HEK293 (cell line): Measurements from ENCODE around the gene RHOG.
"Not testable (repeated sequence)": the region's sequence is repeated elsewhere in the genome, so short reads cannot be mapped to it uniquely, and the experiment has no call there.

Experiments used
- CTCF ChIA-PET: fragments of 350-600 bp; formaldehyde crosslinking; extraction: SDS; loops from one replicate; lab custom pipeline; 2021; ENCODE audit warnings: antibody characterized with exemption; lab: Yijun Ruan, JAX
- POLR2A ChIA-PET: fragments of 300-600 bp; formaldehyde crosslinking; extraction: SDS; loops from one replicate; lab custom pipeline; 2020; ENCODE audit warnings: antibody characterized with exemption, inconsistent platforms; lab: Yijun Ruan, JAX
- H3K27ac ChIP-seq: fragments of 200-500 bp; sonication (Bioruptor generic); 2 replicates; pipeline ENCODE4 v1.5.1; 2014; ENCODE audit warnings: low read depth, low read length, control low read depth, inconsistent platforms; ENCODE audit errors: extremely low read depth
- H3K36me3 ChIP-seq, 2 experiments: fragments of 200-500 bp in 1 of 2; sonication (Bioruptor generic) in 1 of 2; 1 replicate in 1 of 2; 2 replicates in 1 of 2; pipeline ENCODE4 v1.5.1; 2014 to 2017; ENCODE audit warnings: inconsistent platforms in 2 of 2, low read length in 2 of 2; ENCODE audit not compliant: control insufficient read depth in 2 of 2, insufficient read depth in 1 of 2
- H3K4me1 ChIP-seq: fragments of 200-500 bp; sonication (Bioruptor generic); 2 replicates; pipeline ENCODE4 v1.5.1; 2014; ENCODE audit warnings: mild to moderate bottlenecking, low read length, inconsistent platforms; ENCODE audit not compliant: control insufficient read depth, insufficient read depth
- H3K4me3 ChIP-seq: 2 replicates; pipeline ENCODE4 v1.5.1; 2011; ENCODE audit warnings: low read depth, mild to moderate bottlenecking, control low read depth, low read length, moderate library complexity
- H3K9me3 ChIP-seq: fragments of 200-500 bp; sonication (Bioruptor generic); 2 replicates; pipeline ENCODE4 v1.5.1; 2014; ENCODE audit warnings: low read depth, low read length, inconsistent platforms; ENCODE audit not compliant: control insufficient read depth, insufficient read depth
- GFI1B ChIP-seq: fragments of 450-650 bp; formaldehyde crosslinking; IDR thresholded peaks from 2 replicates; pipeline ENCODE4 v1.5.1; 2016; ENCODE audit warnings: missing biosample characterization, missing genetic modification characterization
- KLF1 ChIP-seq: fragments of 450-650 bp; formaldehyde crosslinking; IDR thresholded peaks from 2 replicates; pipeline ENCODE4 v1.5.1; 2016; ENCODE audit warnings: missing biosample characterization, missing genetic modification characterization
- REPIN1 ChIP-seq: fragments of 450-650 bp; formaldehyde crosslinking; IDR thresholded peaks from 2 replicates; pipeline ENCODE4 v1.5.1; 2017; ENCODE audit warnings: missing biosample characterization, missing genetic modification characterization, low read depth
- SP2 ChIP-seq: fragments of 450-650 bp; formaldehyde crosslinking; IDR thresholded peaks from 2 replicates; pipeline ENCODE4 v1.5.1; 2016; ENCODE audit warnings: missing biosample characterization, missing genetic modification characterization
- TCF7L2 ChIP-seq: IDR thresholded peaks from 2 replicates; pipeline ENCODE4 v1.6.1; 2011; ENCODE audit warnings: low read depth, mild to moderate bottlenecking, inconsistent platforms, low read length, moderate library complexity, borderline replicate concordance
- YY2 ChIP-seq: fragments of 450-650 bp; formaldehyde crosslinking; IDR thresholded peaks from 2 replicates; pipeline ENCODE4 v1.5.1; 2016; ENCODE audit warnings: missing biosample characterization, missing genetic modification characterization
- ZBTB20 ChIP-seq: fragments of 450-650 bp; formaldehyde crosslinking; IDR thresholded peaks from 2 replicates; pipeline ENCODE4 v1.5.1; 2016; ENCODE audit warnings: missing biosample characterization, missing genetic modification characterization
- ZEB2 ChIP-seq: fragments of 450-650 bp; formaldehyde crosslinking; IDR thresholded peaks from 2 replicates; pipeline ENCODE4 v1.5.1; 2016; ENCODE audit warnings: missing biosample characterization, missing genetic modification characterization
- ZNF2 ChIP-seq: fragments of 450-650 bp; formaldehyde crosslinking; IDR thresholded peaks from 2 replicates; pipeline ENCODE4 v1.5.1; 2016; ENCODE audit warnings: missing biosample characterization, missing genetic modification characterization
- ZNF23 ChIP-seq: fragments of 450-650 bp; formaldehyde crosslinking; IDR thresholded peaks from 2 replicates; pipeline ENCODE4 v1.5.1; 2016; ENCODE audit warnings: missing biosample characterization, missing genetic modification characterization, borderline replicate concordance
- ZNF248 ChIP-seq: fragments of 450-650 bp; formaldehyde crosslinking; IDR thresholded peaks from 2 replicates; pipeline ENCODE4 v1.5.1; 2017; ENCODE audit warnings: missing biosample characterization, missing genetic modification characterization
- ZNF292 ChIP-seq: fragments of 450-650 bp; formaldehyde crosslinking; IDR thresholded peaks from 2 replicates; pipeline ENCODE4 v1.5.1; 2016; ENCODE audit warnings: low read depth, missing biosample characterization, missing genetic modification characterization, borderline replicate concordance
- ZNF404 ChIP-seq: fragments of 450-650 bp; formaldehyde crosslinking; IDR thresholded peaks from 2 replicates; pipeline ENCODE4 v1.5.1; 2017; ENCODE audit warnings: missing biosample characterization, missing genetic modification characterization
- ZNF433 ChIP-seq: fragments of 450-650 bp; formaldehyde crosslinking; IDR thresholded peaks from 2 replicates; pipeline ENCODE4 v1.5.1; 2016; ENCODE audit warnings: missing biosample characterization, missing genetic modification characterization, low read depth
- ZNF521 ChIP-seq: fragments of 450-650 bp; formaldehyde crosslinking; IDR thresholded peaks from 2 replicates; pipeline ENCODE4 v1.5.1; 2017; ENCODE audit warnings: missing biosample characterization, mild to moderate bottlenecking, missing genetic modification characterization
- ZNF548 ChIP-seq: fragments of 450-650 bp; formaldehyde crosslinking; IDR thresholded peaks from 2 replicates; pipeline ENCODE4 v1.5.1; 2016; ENCODE audit warnings: missing biosample characterization, missing genetic modification characterization
- ZNF560 ChIP-seq: fragments of 450-650 bp; formaldehyde crosslinking; IDR thresholded peaks from 2 replicates; pipeline ENCODE4 v1.5.1; 2017; ENCODE audit warnings: missing biosample characterization, missing genetic modification characterization, borderline replicate concordance
- ZNF596 ChIP-seq: fragments of 450-650 bp; IDR thresholded peaks from 2 replicates; pipeline ENCODE4 v1.5.0; 2018; ENCODE audit warnings: missing biosample characterization, mild to moderate bottlenecking, missing genetic modification characterization, moderate library complexity
- ZNF610 ChIP-seq: fragments of 450-650 bp; formaldehyde crosslinking; IDR thresholded peaks from 2 replicates; pipeline ENCODE4 v1.5.1; 2016; ENCODE audit warnings: missing biosample characterization, missing genetic modification characterization, borderline replicate concordance
- ZSCAN30 ChIP-seq: fragments of 450-650 bp; IDR thresholded peaks from 2 replicates; pipeline ENCODE4 v1.5.1; 2018; ENCODE audit warnings: missing biosample characterization, mild to moderate bottlenecking, missing genetic modification characterization, moderate library complexity
- TF ChIP-seq, protein P1 (sequence below): fragments of 450-650 bp; formaldehyde crosslinking; IDR thresholded peaks from 2 replicates; pipeline ENCODE4 v1.5.1; 2017; ENCODE audit warnings: missing biosample characterization, missing genetic modification characterization
- TF ChIP-seq, protein P2 (sequence below): fragments of 450-650 bp; formaldehyde crosslinking; IDR thresholded peaks from 2 replicates; pipeline ENCODE4 v1.5.1; 2016; ENCODE audit warnings: missing biosample characterization, missing genetic modification characterization
- TF ChIP-seq, protein P3 (sequence below): fragments of 450-650 bp; formaldehyde crosslinking; IDR thresholded peaks from 2 replicates; pipeline ENCODE4 v1.5.1; 2017; ENCODE audit warnings: missing biosample characterization, missing genetic modification characterization
- TF ChIP-seq, protein P4 (sequence below): fragments of 450-650 bp; formaldehyde crosslinking; IDR thresholded peaks from 2 replicates; pipeline ENCODE4 v1.5.1; 2017; ENCODE audit warnings: missing biosample characterization, mild to moderate bottlenecking, missing genetic modification characterization, moderate library complexity

RHOG gene

DNA sequence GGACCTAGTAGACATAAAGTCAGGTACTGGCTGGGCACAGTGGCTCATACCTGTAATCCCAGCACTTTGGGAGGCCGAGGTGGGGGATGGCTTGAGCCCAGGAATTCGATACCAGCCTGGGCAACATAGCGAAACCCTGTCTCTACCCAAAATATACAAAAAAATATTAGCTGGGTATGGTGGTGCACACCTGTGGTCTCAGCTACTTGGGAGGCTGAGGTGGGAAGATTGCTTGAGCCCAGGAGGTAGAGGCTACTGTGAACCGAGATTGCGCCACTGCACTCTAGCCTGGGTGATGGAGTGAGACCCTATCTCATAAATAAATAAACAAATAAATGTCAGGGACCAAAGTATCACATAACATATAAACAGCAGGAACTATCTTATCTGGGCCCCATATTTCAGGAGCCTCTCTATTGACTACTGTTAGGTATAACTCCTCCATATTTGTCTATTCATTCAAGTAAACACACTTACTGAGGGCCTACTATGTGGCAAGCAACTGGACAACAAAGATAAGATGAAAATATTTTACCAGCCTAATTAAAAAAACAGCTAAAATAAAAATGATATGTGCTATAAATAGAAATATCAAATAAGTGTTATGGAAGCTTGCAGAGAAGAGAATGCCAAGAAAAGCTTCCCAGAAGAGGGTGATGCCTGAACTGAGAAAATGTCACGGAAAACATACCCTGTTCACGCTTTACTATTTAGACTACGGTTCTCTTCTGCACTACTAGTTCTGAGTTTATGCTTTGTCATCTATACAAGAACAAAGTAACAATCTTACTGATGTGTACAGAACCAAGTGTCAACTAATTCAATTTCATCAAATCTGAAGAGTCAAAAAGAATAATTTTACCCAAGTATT is 45.4 kb downstream of the RHOG start:
- no peaks in the 10 kb centered on the region for H3K4me1 ChIP-seq
- H3K4me3 ChIP-seq: peak overlapping the region; percentile 68; the same call in 1 of the 2 replicates
- CTCF ChIA-PET: interaction anchor here (0.6 to 3.0 kb wide), 6 partner anchors 12 to 328 kb away, joined by 3 to 14 read pairs (median 4); partner anchors contain the start of gene PGAP2
- POLR2A ChIA-PET: interaction anchor here (0.7 to 1.2 kb wide), 2 partner anchors 7 to 10 kb away, joined by 3 to 4 read pairs; no protein-coding TSS in a partner anchor
- H3K9me3 ChIP-seq: no peaks in the 10 kb centered on the region
- peaks cover 16 to 39% of the 10 kb centered on the region in 2 experiments; a peak in 2 of 3 replicates for H3K36me3 ChIP-seq
- no peak for TF ChIP-seq REPIN1 (tag by site-specific recombination)
- no peak for TF ChIP-seq ZSCAN30 (tag by site-specific recombination)
- no peak for TF ChIP-seq ZNF548 (tag by site-specific recombination)
- no peak for TF ChIP-seq ZNF433
- TF ChIP-seq ZBTB20: no peak
- no peak for TF ChIP-seq ZNF521 (tag by site-specific recombination)
- TF ChIP-seq, protein P1, sequence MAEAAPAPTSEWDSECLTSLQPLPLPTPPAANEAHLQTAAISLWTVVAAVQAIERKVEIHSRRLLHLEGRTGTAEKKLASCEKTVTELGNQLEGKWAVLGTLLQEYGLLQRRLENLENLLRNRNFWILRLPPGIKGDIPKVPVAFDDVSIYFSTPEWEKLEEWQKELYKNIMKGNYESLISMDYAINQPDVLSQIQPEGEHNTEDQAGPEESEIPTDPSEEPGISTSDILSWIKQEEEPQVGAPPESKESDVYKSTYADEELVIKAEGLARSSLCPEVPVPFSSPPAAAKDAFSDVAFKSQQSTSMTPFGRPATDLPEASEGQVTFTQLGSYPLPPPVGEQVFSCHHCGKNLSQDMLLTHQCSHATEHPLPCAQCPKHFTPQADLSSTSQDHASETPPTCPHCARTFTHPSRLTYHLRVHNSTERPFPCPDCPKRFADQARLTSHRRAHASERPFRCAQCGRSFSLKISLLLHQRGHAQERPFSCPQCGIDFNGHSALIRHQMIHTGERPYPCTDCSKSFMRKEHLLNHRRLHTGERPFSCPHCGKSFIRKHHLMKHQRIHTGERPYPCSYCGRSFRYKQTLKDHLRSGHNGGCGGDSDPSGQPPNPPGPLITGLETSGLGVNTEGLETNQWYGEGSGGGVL (tag by site-specific recombination): no peak
- no peak for TF ChIP-seq ZNF23 (tag by site-specific recombination)
- no peak for TF ChIP-seq ZNF292
- TF ChIP-seq SP2 (tag by site-specific recombination): no peak
- TF ChIP-seq ZNF2 (tag by site-specific recombination): no peak
- TF ChIP-seq KLF1 (tag by site-specific recombination): no peak
- no peak for TF ChIP-seq TCF7L2
- no peak for TF ChIP-seq GFI1B (tag by site-specific recombination)
- no peak for TF ChIP-seq YY2 (tag by site-specific recombination)
- TF ChIP-seq ZNF610 (tag by site-specific recombination): no peak
- TF ChIP-seq ZEB2 (tag by site-specific recombination): no peak
- TF ChIP-seq, protein P2, sequence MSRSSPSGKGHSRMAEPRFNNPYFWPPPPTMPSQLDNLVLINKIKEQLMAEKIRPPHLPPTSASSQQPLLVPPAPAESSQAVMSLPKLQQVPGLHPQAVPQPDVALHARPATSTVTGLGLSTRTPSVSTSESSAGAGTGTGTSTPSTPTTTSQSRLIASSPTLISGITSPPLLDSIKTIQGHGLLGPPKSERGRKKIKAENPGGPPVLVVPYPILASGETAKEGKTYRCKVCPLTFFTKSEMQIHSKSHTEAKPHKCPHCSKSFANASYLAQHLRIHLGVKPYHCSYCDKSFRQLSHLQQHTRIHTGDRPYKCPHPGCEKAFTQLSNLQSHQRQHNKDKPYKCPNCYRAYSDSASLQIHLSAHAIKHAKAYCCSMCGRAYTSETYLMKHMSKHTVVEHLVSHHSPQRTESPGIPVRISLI (tag by site-specific recombination): no peak
- H3K27ac ChIP-seq: no peak overlapping the region

DNA sequence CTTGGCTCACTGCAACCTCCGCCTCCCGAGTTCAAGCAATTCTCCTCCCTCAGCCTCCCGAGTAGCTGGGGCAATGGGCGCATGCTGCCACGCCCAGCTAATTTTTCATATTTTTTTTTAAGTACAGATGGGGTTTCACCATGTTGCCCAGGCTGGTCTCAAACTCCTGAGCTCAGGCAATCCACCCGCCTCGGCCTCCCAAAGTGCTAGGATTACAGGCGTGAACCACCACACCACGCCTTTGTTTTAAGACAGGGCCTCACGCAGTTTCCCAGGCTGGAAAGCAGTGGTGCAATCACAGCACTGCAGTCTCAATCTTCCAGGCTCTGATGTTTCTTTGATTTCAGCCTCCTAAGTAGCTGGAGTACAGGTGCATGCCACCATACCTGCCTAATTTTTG is 46.4 kb downstream of the RHOG start:
- peaks cover 16 to 46% of the 10 kb centered on the region in 2 experiments; a peak in 2 of 3 replicates for H3K36me3 ChIP-seq
- H3K4me3 ChIP-seq, POLR2A ChIA-PET, H3K27ac ChIP-seq, H3K4me1 ChIP-seq, H3K9me3 ChIP-seq: not testable (repeated sequence)
- CTCF ChIA-PET: interaction anchor here (0.7 to 3.0 kb wide), 4 partner anchors 13 to 279 kb away, joined by 3 to 13 read pairs (median 3); partner anchors contain the start of gene PGAP2

DNA sequence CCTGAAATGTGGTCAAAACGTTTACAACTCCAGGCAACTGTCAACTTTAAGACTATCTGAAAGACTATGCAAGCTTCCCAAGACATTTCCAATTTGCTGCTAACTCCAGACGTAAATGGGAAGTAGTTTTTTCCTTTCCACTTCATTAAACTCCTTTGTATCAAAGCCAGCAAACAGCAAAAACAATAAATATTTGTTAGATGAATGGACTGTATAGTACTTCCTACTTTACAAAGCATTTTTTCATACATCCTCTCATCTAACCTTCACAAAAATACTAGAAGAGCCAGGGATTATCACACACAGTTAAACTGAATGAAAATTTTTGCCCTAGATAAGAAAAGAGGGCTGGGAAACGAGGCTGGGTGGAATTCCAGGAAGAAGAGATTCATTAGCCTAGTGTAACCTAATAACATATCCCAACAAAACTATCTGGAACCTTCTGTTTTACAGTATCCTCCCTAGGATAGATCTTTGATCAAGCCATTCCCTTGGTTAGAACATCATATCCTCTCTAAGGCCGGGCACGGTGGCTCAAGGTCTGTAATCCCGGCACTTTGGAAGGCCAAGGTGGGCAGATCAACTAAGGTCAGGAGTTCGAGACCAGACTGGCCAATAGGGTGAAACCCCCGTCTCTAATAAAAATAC is 53.9 kb downstream of the RHOG start:
- POLR2A ChIA-PET: interaction anchor here (1.5 kb wide), 1 partner anchor 9 kb away, joined by 4 read pairs; no protein-coding TSS in a partner anchor
- TF ChIP-seq ZNF560 (tag by site-specific recombination) (no peak), ZNF404 (tag by site-specific recombination) (no peak), ZNF596 (tag by site-specific recombination) (no peak), ZNF248 (no peak)
- TF ChIP-seq, protein P3, sequence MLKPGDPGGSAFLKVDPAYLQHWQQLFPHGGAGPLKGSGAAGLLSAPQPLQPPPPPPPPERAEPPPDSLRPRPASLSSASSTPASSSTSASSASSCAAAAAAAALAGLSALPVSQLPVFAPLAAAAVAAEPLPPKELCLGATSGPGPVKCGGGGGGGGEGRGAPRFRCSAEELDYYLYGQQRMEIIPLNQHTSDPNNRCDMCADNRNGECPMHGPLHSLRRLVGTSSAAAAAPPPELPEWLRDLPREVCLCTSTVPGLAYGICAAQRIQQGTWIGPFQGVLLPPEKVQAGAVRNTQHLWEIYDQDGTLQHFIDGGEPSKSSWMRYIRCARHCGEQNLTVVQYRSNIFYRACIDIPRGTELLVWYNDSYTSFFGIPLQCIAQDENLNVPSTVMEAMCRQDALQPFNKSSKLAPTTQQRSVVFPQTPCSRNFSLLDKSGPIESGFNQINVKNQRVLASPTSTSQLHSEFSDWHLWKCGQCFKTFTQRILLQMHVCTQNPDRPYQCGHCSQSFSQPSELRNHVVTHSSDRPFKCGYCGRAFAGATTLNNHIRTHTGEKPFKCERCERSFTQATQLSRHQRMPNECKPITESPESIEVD (tag by site-specific recombination): peak; percentile 74
- TF ChIP-seq, protein P4, sequence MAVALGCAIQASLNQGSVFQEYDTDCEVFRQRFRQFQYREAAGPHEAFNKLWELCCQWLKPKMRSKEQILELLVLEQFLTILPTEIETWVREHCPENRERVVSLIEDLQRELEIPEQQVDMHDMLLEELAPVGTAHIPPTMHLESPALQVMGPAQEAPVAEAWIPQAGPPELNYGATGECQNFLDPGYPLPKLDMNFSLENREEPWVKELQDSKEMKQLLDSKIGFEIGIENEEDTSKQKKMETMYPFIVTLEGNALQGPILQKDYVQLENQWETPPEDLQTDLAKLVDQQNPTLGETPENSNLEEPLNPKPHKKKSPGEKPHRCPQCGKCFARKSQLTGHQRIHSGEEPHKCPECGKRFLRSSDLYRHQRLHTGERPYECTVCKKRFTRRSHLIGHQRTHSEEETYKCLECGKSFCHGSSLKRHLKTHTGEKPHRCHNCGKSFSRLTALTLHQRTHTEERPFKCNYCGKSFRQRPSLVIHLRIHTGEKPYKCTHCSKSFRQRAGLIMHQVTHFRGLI (tag by site-specific recombination): no peak
- TF ChIP-seq, all 188 proteins: peak for 1
- H3K9me3 ChIP-seq: no peaks in the 10 kb centered on the region
- CTCF ChIA-PET: no interaction called here
- H3K36me3 ChIP-seq: peaks cover 3 to 45% of the 10 kb centered on the region in 2 experiments; a peak in 2 of 3 replicates
- H3K4me1 ChIP-seq: peaks cover 2% of the 10 kb centered on the region
- H3K27ac ChIP-seq: no peak overlapping the region
- H3K4me3 ChIP-seq: no peak overlapping the region
